Naive thymus-derived CD4-positive, alpha-beta T cell (primary cell): ENCODE results near the gene FBXO7. TPM values are rescaled to one million over a fixed set of nuclear protein-coding genes. Genes with fewer than 3 reads are reported as not detected.
A peak's percentile ranks its signal among the peaks of the same experiment; 100 is the strongest.

Experiments used
- ATAC-seq: fragments of 150-1000 bp; cut with Tn5 transposase; 2 replicates; pipeline ENCODE4 v1.10.0; 2021; ENCODE audit warnings: mild to moderate bottlenecking, moderate library complexity
- CTCF ChIA-PET: fragments of 350-600 bp; sonication (Branson Sonifier 250); formaldehyde crosslinking; loops from one replicate; lab custom pipeline; 2021; ENCODE audit warnings: antibody characterized with exemption; lab: Charles Lee
- POLR2A ChIA-PET: fragments of 350-600 bp; sonication (Branson Sonifier 250); formaldehyde crosslinking; loops from one replicate; lab custom pipeline; 2021; ENCODE audit warnings: antibody characterized with exemption, inconsistent platforms; lab: Charles Lee
- DNase-seq, 9 donors: peaks; one replicate each; pipeline versions ENCODE4 v3.0.0 to v3.0.0-alpha.2; 2020 to 2022; ENCODE audit warnings: mixed read lengths in 1 of 9
- H3K27ac ChIP-seq: one replicate; pipeline ENCODE4 v1.7.0; 2013; ENCODE audit warnings: mild to moderate bottlenecking, low read depth, low read length, moderate library complexity
- H3K27me3 ChIP-seq, 2 donors: one replicate each; pipeline ENCODE4 v1.7.0; 2013; ENCODE audit warnings: low read length in 2 of 2, mild to moderate bottlenecking in 2 of 2, moderate library complexity in 2 of 2; ENCODE audit not compliant: control insufficient read depth in 2 of 2, insufficient read depth in 2 of 2
- H3K36me3 ChIP-seq, 3 experiments: 1 replicate in 2 of 3; 2 replicates in 1 of 3; pipeline ENCODE4 v1.7.0; 2013; ENCODE audit warnings: low read length in 3 of 3, mild to moderate bottlenecking in 3 of 3, moderate library complexity in 1 of 3; ENCODE audit not compliant: insufficient read depth in 3 of 3, control insufficient read depth in 2 of 3
- H3K4me1 ChIP-seq, 2 donors: one replicate each; pipeline ENCODE4 v1.7.0; 2013; ENCODE audit warnings: low read length in 2 of 2, mild to moderate bottlenecking in 2 of 2, moderate library complexity in 1 of 2; ENCODE audit not compliant: control insufficient read depth in 2 of 2, insufficient read depth in 2 of 2
- H3K4me3 ChIP-seq: 2 replicates; pipeline ENCODE4 v1.7.0; 2013; ENCODE audit warnings: mild to moderate bottlenecking, low read length
- H3K9me3 ChIP-seq, 3 experiments: 1 replicate in 2 of 3; 2 replicates in 1 of 3; pipeline ENCODE4 v1.7.0; 2013; ENCODE audit warnings: low read length in 3 of 3; ENCODE audit not compliant: control insufficient read depth in 2 of 3
- H3K27ac Mint-ChIP-seq, 9 donors: one replicate each; pipeline ENCODE4 v1.8.0; 2020 to 2022; ENCODE audit warnings: mixed read lengths in 9 of 9, mild to moderate bottlenecking in 8 of 9, moderate library complexity in 5 of 9, inconsistent platforms in 2 of 9
- H3K27me3 Mint-ChIP-seq, 5 donors: one replicate each; pipeline ENCODE4 v1.8.0; 2021 to 2022; ENCODE audit warnings: mixed read lengths in 5 of 5, mild to moderate bottlenecking in 1 of 5
- H3K36me3 Mint-ChIP-seq, 5 donors: one replicate each; pipeline ENCODE4 v1.8.0; 2020 to 2022; ENCODE audit warnings: mixed read lengths in 5 of 5, mild to moderate bottlenecking in 3 of 5, inconsistent platforms in 1 of 5
- H3K4me1 Mint-ChIP-seq, 7 donors: one replicate each; pipeline ENCODE4 v1.8.0; 2020 to 2022; ENCODE audit warnings: mixed read lengths in 7 of 7, mild to moderate bottlenecking in 3 of 7, inconsistent platforms in 1 of 7
- H3K4me3 Mint-ChIP-seq, 10 donors: one replicate each; pipeline ENCODE4 v1.8.0; 2020 to 2022; ENCODE audit warnings: mild to moderate bottlenecking in 10 of 10, mixed read lengths in 10 of 10, moderate library complexity in 6 of 10, inconsistent platforms in 2 of 10
- H3K9me3 Mint-ChIP-seq, 11 donors: one replicate each; pipeline ENCODE4 v1.8.0; 2020 to 2022; ENCODE audit warnings: mixed read lengths in 11 of 11, mild to moderate bottlenecking in 4 of 11, inconsistent platforms in 1 of 11, moderate library complexity in 1 of 11
- intact Hi-C, 2 donors: fragments of 100-400 bp; cut with micrococcal nuclease; formaldehyde crosslinking; loops; one replicate each; pipeline ENCODE4 v1.15.1; 2023
- polyA plus RNA-seq, 2 donors: library from polyadenylated mRNA; unstranded; fragments of 300-500 nt; fragmentation: Illumina TruSeq; gene quantifications; one replicate each; pipeline ENCODE4 v1.2.3, GENCODE V29; 2021
- total RNA-seq, 6 experiments: library from RNA in 5 of 6; stranded (reverse) in 5 of 6; gene quantifications; 1 replicate in 5 of 6; 2 replicates in 1 of 6; pipeline ENCODE4 v1.2.3 and lab custom pipeline; 2021 to 2026

Gene FBXO7
- total and polyA plus RNA-seq, 7 experiments from 2014 or later = 86.4 to 160 (median 108) TPM

DNA sequence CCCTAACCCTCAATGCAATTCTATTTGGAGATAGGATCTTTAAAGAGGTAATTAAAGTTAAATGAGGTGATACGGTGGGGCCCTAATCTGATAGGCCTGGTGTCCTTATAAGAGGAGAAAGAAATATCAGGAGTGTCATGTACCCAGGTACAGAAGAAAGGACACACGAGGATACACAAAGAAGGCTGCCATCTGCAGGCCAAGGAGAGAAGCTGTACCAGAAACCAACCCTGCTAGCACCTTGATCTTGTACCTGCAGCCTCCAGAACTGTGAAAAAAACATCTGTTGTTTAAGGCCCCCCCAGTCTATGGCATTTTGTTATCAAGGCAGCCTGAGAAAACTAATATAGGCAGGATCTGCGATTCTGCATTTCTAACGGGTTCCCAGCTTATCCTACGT is 44.2 kb downstream of the FBXO7 start:
- CTCF ChIA-PET = interaction anchor here (0.7 kb wide), 1 partner anchor 412 kb away, joined by 4 read pairs; no protein-coding TSS in a partner anchor
- H3K4me3 Mint-ChIP-seq = no peak overlapping the region
- Histone ChIP-seq H3K36me3 (no peaks in the 10 kb centered on the region), H3K4me3 (no peak overlapping the region), H3K9me3 (no peaks in the 10 kb centered on the region), H3K27ac (no peak overlapping the region), H3K4me1 (no peaks in the 10 kb centered on the region), H3K27me3 (no peaks in the 10 kb centered on the region)
- peaks cover 0 to 3% (median 0%) of the 10 kb centered on the region in 5 donors for H3K27me3 Mint-ChIP-seq
- peaks cover 0 to 9% (median 0%) of the 10 kb centered on the region in 11 donors for H3K9me3 Mint-ChIP-seq
- ATAC-seq = no peak
- peaks cover 0 to 16% (median 0%) of the 10 kb centered on the region in 5 donors for H3K36me3 Mint-ChIP-seq
- intact Hi-C loops = no loop called here
- H3K4me1 Mint-ChIP-seq = no peaks in the 10 kb centered on the region
- POLR2A ChIA-PET = no interaction called here
- H3K27ac Mint-ChIP-seq = no peak overlapping the region
- no peak for DNase-seq

- DNase-seq (no peak), ATAC-seq (no peak)
- Mint-ChIP-seq H3K27me3 (peaks cover 0 to 3% (median 0%) of the 10 kb centered on the region in 5 donors), H3K9me3 (peaks cover 0 to 9% (median 0%) of the 10 kb centered on the region in 11 donors), H3K4me1 (no peaks in the 10 kb centered on the region), H3K27ac (no peak overlapping the region), H3K36me3 (peaks cover 0 to 11% (median 0%) of the 10 kb centered on the region in 5 donors), H3K4me3 (no peak overlapping the region)
- no peaks in the 10 kb centered on the region for H3K27me3 ChIP-seq
- H3K4me1 ChIP-seq = no peaks in the 10 kb centered on the region
- H3K4me3 ChIP-seq = no peak overlapping the region
- ChIA-PET CTCF (interaction anchor here (1.2 kb wide), 1 partner anchor 276 kb away, joined by 3 read pairs; no protein-coding TSS in a partner anchor), POLR2A (no interaction called here)
- intact Hi-C loops = no loop called here
- no peaks in the 10 kb centered on the region for H3K9me3 ChIP-seq
- H3K36me3 ChIP-seq = no peaks in the 10 kb centered on the region
- no peak overlapping the region for H3K27ac ChIP-seq
Measured at GRCh38 chr22:32520612-32521011, 46.0 kb downstream of the FBXO7 start.

GRCh38 chr22:32522237-32522636 is 47.6 kb downstream of the FBXO7 start:
- Mint-ChIP-seq H3K27ac (no peak overlapping the region), H3K4me1 (no peaks in the 10 kb centered on the region), H3K4me3 (no peak overlapping the region), H3K27me3 (peaks cover 0 to 3% (median 0%) of the 10 kb centered on the region in 5 donors), H3K9me3 (peaks cover 0 to 9% (median 0%) of the 10 kb centered on the region in 11 donors), H3K36me3 (peaks cover 0 to 11% (median 0%) of the 10 kb centered on the region in 5 donors)
- DNase-seq = no peak
- CTCF ChIA-PET = no interaction called here
- Histone ChIP-seq H3K27me3 (no peaks in the 10 kb centered on the region), H3K27ac (no peak overlapping the region), H3K36me3 (no peaks in the 10 kb centered on the region), H3K4me3 (no peak overlapping the region), H3K4me1 (no peaks in the 10 kb centered on the region), H3K9me3 (no peaks in the 10 kb centered on the region)
- ATAC-seq = no peak
- intact Hi-C loops = no loop called here
- POLR2A ChIA-PET = no interaction called here

DNA sequence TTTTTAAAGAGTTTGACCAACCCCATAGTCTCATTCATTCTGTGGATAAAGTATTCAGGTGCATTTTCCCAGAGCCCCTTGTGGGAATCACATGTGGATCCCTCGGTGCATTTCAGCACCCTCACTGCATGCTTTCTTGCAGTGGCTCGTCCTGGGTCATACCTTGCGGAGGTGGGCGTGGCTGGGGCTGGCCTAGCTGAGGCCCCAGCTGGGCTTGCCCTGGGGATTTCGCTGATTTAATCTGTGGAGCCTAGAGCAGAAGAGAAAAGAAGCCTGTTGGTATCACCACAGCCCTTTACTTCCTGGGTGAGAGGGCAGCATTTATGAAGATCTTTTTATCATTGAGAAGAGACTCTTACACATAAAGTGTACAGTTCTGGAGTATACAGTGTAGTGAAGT is 53.1 kb downstream of the FBXO7 start:
- DNase-seq = no peak
- Histone ChIP-seq H3K36me3 (no peaks in the 10 kb centered on the region), H3K27ac (no peak overlapping the region), H3K4me3 (no peak overlapping the region), H3K27me3 (no peaks in the 10 kb centered on the region), H3K4me1 (no peaks in the 10 kb centered on the region), H3K9me3 (no peaks in the 10 kb centered on the region)
- no peaks in the 10 kb centered on the region for H3K9me3 Mint-ChIP-seq
- POLR2A ChIA-PET = interaction anchor here (1.3 kb wide), 1 partner anchor 52 kb away, joined by 3 read pairs; no protein-coding TSS in a partner anchor
- H3K4me1 Mint-ChIP-seq = peaks cover 0 to 8% (median 0%) of the 10 kb centered on the region in 7 donors
- intact Hi-C loops = loop anchor here in 1 of 2 donors (5.0 kb wide), 2 partner anchors 460 to 475 kb away; no protein-coding TSS in a partner anchor
- H3K4me3 Mint-ChIP-seq = no peak overlapping the region
- no peaks in the 10 kb centered on the region for H3K36me3 Mint-ChIP-seq
- peaks cover 0 to 10% (median 7%) of the 10 kb centered on the region in 5 donors for H3K27me3 Mint-ChIP-seq
- CTCF ChIA-PET = interaction anchor here (1.1 to 1.4 kb wide), 3 partner anchors 48 to 457 kb away, joined by 3 to 4 read pairs (median 3); no protein-coding TSS in a partner anchor
- ATAC-seq = no peak
- no peak overlapping the region for H3K27ac Mint-ChIP-seq

- no peaks in the 10 kb centered on the region for H3K36me3 Mint-ChIP-seq
- no peak overlapping the region for H3K27ac Mint-ChIP-seq
- CTCF ChIA-PET = interaction anchor here (0.6 to 2.9 kb wide), 5 partner anchors 11 to 467 kb away, joined by 3 to 11 read pairs (median 4); no protein-coding TSS in a partner anchor
- intact Hi-C loops = loop anchor here in 1 of 2 donors (5.0 kb wide), 2 partner anchors 459 to 474 kb away; no protein-coding TSS in a partner anchor
- Histone ChIP-seq H3K36me3 (no peaks in the 10 kb centered on the region), H3K4me1 (no peaks in the 10 kb centered on the region), H3K27me3 (no peaks in the 10 kb centered on the region), H3K4me3 (no peak overlapping the region), H3K27ac (no peak overlapping the region), H3K9me3 (no peaks in the 10 kb centered on the region)
- peaks cover 0 to 12% (median 8%) of the 10 kb centered on the region in 5 donors for H3K27me3 Mint-ChIP-seq
- no peaks in the 10 kb centered on the region for H3K9me3 Mint-ChIP-seq
- H3K4me3 Mint-ChIP-seq = no peak overlapping the region
- DNase-seq (no peak), ATAC-seq (no peak)
- POLR2A ChIA-PET = interaction anchor here (1.3 kb wide), 1 partner anchor 53 kb away, joined by 3 read pairs; no protein-coding TSS in a partner anchor
- H3K4me1 Mint-ChIP-seq = peaks cover 0 to 8% (median 0%) of the 10 kb centered on the region in 7 donors
Measured at GRCh38 chr22:32528316-32528715, 53.7 kb downstream of the FBXO7 start.

GRCh38 chr22:32528984-32529982 is 54.7 kb downstream of the FBXO7 start:
- no peaks in the 10 kb centered on the region for H3K9me3 Mint-ChIP-seq
- H3K4me3 ChIP-seq = no peak overlapping the region
- CTCF ChIA-PET = interaction anchor here (0.6 to 2.9 kb wide), 7 partner anchors 12 to 520 kb away, joined by 3 to 11 read pairs (median 3); no protein-coding TSS in a partner anchor
- H3K4me1 ChIP-seq = no peaks in the 10 kb centered on the region
- no peak overlapping the region for H3K27ac ChIP-seq
- peak; percentile 76 for ATAC-seq
- H3K27me3 Mint-ChIP-seq = peaks cover 0 to 17% (median 8%) of the 10 kb centered on the region in 5 donors
- intact Hi-C loops = loop anchor here (1.0 to 5.0 kb wide), 3 partner anchors 131 to 473 kb away; no protein-coding TSS in a partner anchor
- peak; percentile 15 to 63 (median 46) for DNase-seq
- POLR2A ChIA-PET = interaction anchor here (1.3 kb wide), 1 partner anchor 54 kb away, joined by 3 read pairs; no protein-coding TSS in a partner anchor
- H3K9me3 ChIP-seq = no peaks in the 10 kb centered on the region
- no peaks in the 10 kb centered on the region for H3K36me3 ChIP-seq
- H3K27ac Mint-ChIP-seq = no peak overlapping the region
- no peaks in the 10 kb centered on the region for H3K36me3 Mint-ChIP-seq
- no peaks in the 10 kb centered on the region for H3K27me3 ChIP-seq
- H3K4me3 Mint-ChIP-seq = no peak overlapping the region
- peaks cover 0 to 8% (median 0%) of the 10 kb centered on the region in 7 donors for H3K4me1 Mint-ChIP-seq
